ENCODE measurements around the gene IL1RN. TPM values are rescaled to one million over a fixed set of nuclear protein-coding genes. Genes with fewer than 3 reads are reported as not detected.
A peak's percentile ranks its signal among the peaks of the same experiment; 100 is the strongest.

IL1RN gene
- total and polyA plus RNA-seq, 2 of the 8 experiments (the other 6 are each of a cell fraction or from before 2014, with no cell fraction given) = not detected

DNA sequence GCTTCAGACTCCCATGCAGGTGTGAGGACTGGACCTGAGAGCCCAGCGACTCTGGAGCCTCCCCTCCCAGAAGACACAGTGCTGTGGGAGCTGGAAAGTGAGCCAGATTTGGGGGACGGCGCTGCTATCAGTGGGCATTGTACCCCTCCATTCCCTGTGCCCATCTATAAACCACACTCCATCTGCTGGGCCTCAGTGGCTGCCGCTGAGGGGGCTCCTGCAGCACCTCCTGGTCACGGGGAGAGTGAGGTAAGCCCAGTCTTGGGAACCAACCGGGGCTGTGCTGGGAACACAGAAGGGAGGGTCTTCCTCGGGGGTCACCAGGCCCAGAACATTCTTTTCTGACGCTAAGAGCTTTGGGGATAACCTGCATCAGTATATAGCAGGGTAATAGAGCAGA is 55.9 kb downstream of the IL1RN start:
- Histone ChIP-seq H3K23ac (ENCODE audit: insufficient read length) (no peak overlapping the region), H3K4ac (replicated peaks; ENCODE audit: insufficient read length, low read depth, low read length) (no peak overlapping the region), H4K91ac (replicated peaks; ENCODE audit: insufficient read length, low read length) (no peak overlapping the region), H3K56ac (replicated peaks; ENCODE audit: insufficient read length, low read depth, low read length) (no peak overlapping the region), H2AFZ (ENCODE audit: low read length) (no peak overlapping the region), H3K36me3 (ENCODE audit: control insufficient read depth in 2 of 4, insufficient read depth in 4 of 4, low read length in 3 of 4) (no peaks in the 10 kb centered on the region), H2BK12ac (ENCODE audit: low read depth, low read length) (no peak overlapping the region), H3K18ac (ENCODE audit: extremely low read depth, low read length) (no peak overlapping the region), H2BK5ac (ENCODE audit: low read depth, low read length) (no peak overlapping the region), H3K23me2 (ENCODE audit: low read depth, low read length) (0 out of 2 replicates have a peak, but pooled peaks cover 2% of the 10 kb centered on the region), H2BK15ac (ENCODE audit: low read length) (no peak overlapping the region), H3K4me1 (replicated peaks in 1 of 4; ENCODE audit: control insufficient read depth in 3 of 4, insufficient read depth in 4 of 4, low read length in 3 of 4) (peaks cover 0 to 6% (median 2%) of the 10 kb centered on the region in 4 experiments; a peak in 2 of 7 replicates), H2AK5ac (ENCODE audit: low read depth, low read length) (no peak overlapping the region), H3K27ac (ENCODE audit: low read depth, low read length) (no peak overlapping the region), H3K9me3 (ENCODE audit: insufficient read depth in 2 of 2, low read depth in 1 of 2, low read length in 1 of 2) (no peaks in the 10 kb centered on the region), H4K8ac (ENCODE audit: extremely low read depth, insufficient read depth, low read length) (peak overlapping the region; percentile 38; the same call in 1 of the 2 replicates), H4K5ac (ENCODE audit: insufficient read length, low read depth, low read length) (no peak overlapping the region), H3K79me2 (ENCODE audit: control insufficient read depth in 1 of 2, insufficient read depth in 2 of 2, low read length in 2 of 2) (no peaks in the 10 kb centered on the region), H3K9ac (replicated peaks in 1 of 4; ENCODE audit: extremely low read depth in 1 of 4, low read depth in 3 of 4, low read length in 3 of 4) (no peak overlapping the region), H3K79me1 (ENCODE audit: low read depth, low read length) (no peaks in the 10 kb centered on the region), H4K20me1 (replicated peaks in 1 of 2; ENCODE audit: control insufficient read depth in 1 of 2, insufficient read depth in 2 of 2, low read length in 2 of 2) (no peaks in the 10 kb centered on the region), H3K4me2 (ENCODE audit: insufficient read depth in 1 of 2, low read depth in 2 of 2, low read length in 2 of 2) (no peak overlapping the region), H3K14ac (ENCODE audit: insufficient read length) (no peak overlapping the region), H2BK120ac (replicated peaks; ENCODE audit: low read depth, low read length) (no peak overlapping the region), H2BK20ac (ENCODE audit: low read length) (no peak overlapping the region), H3K27me3 (replicated peaks in 1 of 4; ENCODE audit: control insufficient read depth in 3 of 4, extremely low read depth in 1 of 4, insufficient read depth in 3 of 4, low read length in 3 of 4) (no peaks in the 10 kb centered on the region), H3K4me3 (ENCODE audit: extremely low read depth in 1 of 4, insufficient read depth in 2 of 4, low read depth in 3 of 4, low read length in 4 of 4) (no peak overlapping the region)
- ChIA-PET POLR2A (ENCODE audit: partially characterized antibody) (interaction anchor here (1.0 kb wide), 1 partner anchor 9 kb away, joined by 4 read pairs; the partner anchor contains the start of gene PSD4), CTCF (ENCODE audit: partially characterized antibody) (interaction anchor here (0.7 to 2.7 kb wide), 13 partner anchors 9 to 207 kb away, joined by 3 to 20 read pairs (median 4); partner anchors contain the start of gene PSD4)
- no peak for TF ChIP-seq GABPA (IDR thresholded peaks at IDR 0.05; ENCODE audit: borderline replicate concordance, insufficient read depth, low read length)
- TF ChIP-seq NANOG (IDR thresholded peaks at IDR 0.05; ENCODE audit: insufficient read depth, low read depth, low read length, poor library complexity, severe bottlenecking) = no peak
- no peak for TF ChIP-seq JUN (IDR thresholded peaks at IDR 0.05; ENCODE audit: low read depth, low read length)
- no peak for TF ChIP-seq CBX8 (IDR thresholded peaks at IDR 0.05; ENCODE audit: borderline replicate concordance, low read depth, low read length)
- TF ChIP-seq SIRT6 (IDR thresholded peaks at IDR 0.05; ENCODE audit: low read length) = no peak
- no peak for TF ChIP-seq JUND (IDR thresholded peaks at IDR 0.05; ENCODE audit: low read length)
- TF ChIP-seq EGR1 (IDR thresholded peaks at IDR 0.05; ENCODE audit: borderline replicate concordance, low read depth, low read length) = no peak
- no peak for TF ChIP-seq ATF3 (IDR thresholded peaks at IDR 0.05; ENCODE audit: insufficient read depth, low read depth, low read length)
- no peak for TF ChIP-seq SAP30 (IDR thresholded peaks at IDR 0.05; ENCODE audit: insufficient read depth, insufficient replicate concordance, low read length)
- TF ChIP-seq RBBP5 (IDR thresholded peaks at IDR 0.05; ENCODE audit: borderline replicate concordance, low read depth, low read length) = no peak
- TF ChIP-seq, protein P1, sequence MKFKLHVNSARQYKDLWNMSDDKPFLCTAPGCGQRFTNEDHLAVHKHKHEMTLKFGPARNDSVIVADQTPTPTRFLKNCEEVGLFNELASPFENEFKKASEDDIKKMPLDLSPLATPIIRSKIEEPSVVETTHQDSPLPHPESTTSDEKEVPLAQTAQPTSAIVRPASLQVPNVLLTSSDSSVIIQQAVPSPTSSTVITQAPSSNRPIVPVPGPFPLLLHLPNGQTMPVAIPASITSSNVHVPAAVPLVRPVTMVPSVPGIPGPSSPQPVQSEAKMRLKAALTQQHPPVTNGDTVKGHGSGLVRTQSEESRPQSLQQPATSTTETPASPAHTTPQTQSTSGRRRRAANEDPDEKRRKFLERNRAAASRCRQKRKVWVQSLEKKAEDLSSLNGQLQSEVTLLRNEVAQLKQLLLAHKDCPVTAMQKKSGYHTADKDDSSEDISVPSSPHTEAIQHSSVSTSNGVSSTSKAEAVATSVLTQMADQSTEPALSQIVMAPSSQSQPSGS (IDR thresholded peaks at IDR 0.05; ENCODE audit: low read length) = no peak
- DNase-seq (ENCODE audit: low read depth in 1 of 2, low spot score in 2 of 2) (no peak), FAIRE-seq (no peak)
- WGBS, 2 experiments (ENCODE audit: extremely low coverage in 1 of 2, insufficient coverage in 1 of 2, insufficient read length in 1 of 2, insufficient replicate concordance in 2 of 2, low coverage in 1 of 2, low lambda C conversion rate in 2 of 2, missing lambda C conversion rate in 1 of 2) = 81% methylated on average over 8 of the region's 8 CpGs; no CpG with 5 or more reads in 1 of the 2 experiments

Measured in H1 (cell line).